Measurements from ENCODE around the gene XPO6.

XPO6 gene

DNA sequence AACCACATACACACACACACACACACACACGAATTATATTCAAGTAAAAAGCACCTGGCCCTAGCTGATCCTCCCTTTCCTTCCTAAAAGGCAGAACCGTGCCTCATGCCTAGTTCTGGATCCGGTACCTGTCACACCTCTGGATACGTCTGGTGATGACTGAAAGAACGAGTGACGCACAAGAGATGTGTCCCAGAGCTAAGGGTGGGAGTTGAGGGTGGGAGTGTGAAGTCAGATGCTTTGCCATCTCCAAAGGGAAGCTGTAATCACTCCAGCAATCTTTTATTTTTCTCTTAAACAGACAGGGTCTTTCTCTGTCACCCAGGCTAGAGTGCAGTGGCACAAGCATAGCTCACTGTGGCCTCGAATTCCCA, 121.8 kb downstream of the XPO6 start:
- no peaks in the 10 kb centered on the region for H3K4me1 Mint-ChIP-seq
- no peaks in the 10 kb centered on the region for H3K27me3 Mint-ChIP-seq
- no peaks in the 10 kb centered on the region for H3K36me3 Mint-ChIP-seq
- H3K9me3 Mint-ChIP-seq: no peaks in the 10 kb centered on the region
- H3K27ac Mint-ChIP-seq: no peak overlapping the region
- no peak overlapping the region for H3K4me3 Mint-ChIP-seq

DNA sequence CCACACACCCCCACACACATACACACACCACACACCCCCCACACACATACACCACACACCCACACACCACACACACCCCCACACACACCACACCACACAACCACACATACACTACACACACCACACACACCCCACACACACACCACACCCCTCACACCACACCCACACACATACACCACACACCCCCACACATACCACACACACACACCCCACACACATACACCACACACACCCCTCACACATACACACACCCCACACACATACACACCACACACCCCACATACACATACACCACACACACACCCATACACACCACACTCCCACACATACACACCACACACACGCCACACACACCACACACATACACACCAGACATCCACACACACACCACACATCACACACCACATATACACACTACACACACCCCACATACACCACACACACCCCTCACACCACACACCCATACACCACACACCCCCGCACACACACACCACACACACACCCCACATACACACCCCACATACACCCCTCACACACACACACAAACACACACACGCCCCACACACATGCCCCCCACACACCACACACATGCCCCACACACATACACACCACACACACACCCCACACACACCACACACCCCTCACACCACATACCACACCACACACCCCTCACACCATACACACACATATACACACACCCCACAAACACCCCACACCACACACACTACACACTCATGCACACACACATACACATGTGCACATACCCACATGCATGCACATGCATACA, 122.4 kb downstream of the XPO6 start:
- H3K27me3 Mint-ChIP-seq: no peaks in the 10 kb centered on the region
- H3K27ac Mint-ChIP-seq: peak overlapping the region; percentile 64
- no peaks in the 10 kb centered on the region for H3K36me3 Mint-ChIP-seq
- H3K4me1 Mint-ChIP-seq: no peaks in the 10 kb centered on the region
- H3K9me3 Mint-ChIP-seq: no peaks in the 10 kb centered on the region
- no peak overlapping the region for H3K4me3 Mint-ChIP-seq

DNA sequence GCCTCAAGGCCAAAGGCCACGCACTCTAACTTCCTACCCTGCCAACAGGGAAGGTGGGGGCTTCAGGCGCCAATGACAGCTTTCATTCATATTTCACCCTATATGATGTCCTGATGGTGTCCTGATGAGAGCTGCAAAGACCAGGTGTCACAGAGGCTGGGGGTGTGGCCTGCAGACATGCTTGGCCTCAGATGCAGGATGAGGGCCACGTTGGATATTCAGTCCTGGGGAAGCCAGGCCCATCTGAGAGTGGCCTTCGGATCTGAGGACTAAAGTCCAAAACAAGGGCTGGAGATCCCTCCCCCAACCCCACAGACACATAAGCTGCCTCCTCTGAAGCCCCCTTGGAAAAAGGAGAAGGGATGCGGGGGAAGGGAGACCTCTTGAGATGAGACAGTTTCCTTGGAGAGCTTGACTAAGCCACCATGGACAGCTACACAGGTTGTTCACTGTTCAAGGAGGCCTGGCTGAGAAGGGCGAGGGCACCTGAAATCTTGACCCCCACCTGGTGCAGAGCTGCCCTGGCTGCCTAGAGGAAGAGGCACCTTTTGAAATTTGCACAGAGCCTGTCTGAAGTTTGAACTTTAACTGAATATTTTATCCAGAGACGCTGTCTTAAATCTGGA, 124.0 kb downstream of the XPO6 start:
- no peak overlapping the region for H3K27ac Mint-ChIP-seq
- no peak overlapping the region for H3K4me3 Mint-ChIP-seq
- no peaks in the 10 kb centered on the region for H3K36me3 Mint-ChIP-seq
- H3K4me1 Mint-ChIP-seq: no peaks in the 10 kb centered on the region
- H3K27me3 Mint-ChIP-seq: no peaks in the 10 kb centered on the region
- H3K9me3 Mint-ChIP-seq: no peaks in the 10 kb centered on the region

DNA sequence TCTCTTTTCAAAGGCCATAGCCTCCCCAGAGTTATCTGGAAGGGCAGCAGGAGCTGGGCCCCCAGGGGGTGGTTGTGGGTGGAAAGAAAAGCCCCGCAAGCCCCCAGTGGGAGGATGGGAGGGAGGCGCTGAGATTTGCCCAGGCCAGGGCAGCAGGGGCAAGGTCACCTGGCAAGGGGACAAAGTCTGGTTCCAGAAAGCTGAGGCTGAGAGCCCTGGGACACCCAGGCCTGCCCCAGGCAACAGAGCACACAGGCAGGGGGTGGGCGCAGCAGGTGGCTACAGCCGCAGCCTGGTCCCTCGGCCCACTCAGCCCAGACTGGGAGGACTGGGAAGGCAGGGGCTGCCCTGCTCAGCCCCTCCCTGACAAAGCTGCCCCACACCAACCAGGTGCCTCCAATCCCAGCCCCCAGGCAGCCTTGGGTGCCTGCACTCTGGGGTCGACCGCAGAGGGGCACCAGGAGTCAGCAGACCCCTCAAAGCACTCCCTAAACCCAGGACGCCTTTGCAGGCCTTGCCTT, 124.6 kb downstream of the XPO6 start:
- no peaks in the 10 kb centered on the region for H3K9me3 Mint-ChIP-seq
- no peaks in the 10 kb centered on the region for H3K27me3 Mint-ChIP-seq
- no peaks in the 10 kb centered on the region for H3K4me1 Mint-ChIP-seq
- H3K36me3 Mint-ChIP-seq: no peaks in the 10 kb centered on the region
- H3K27ac Mint-ChIP-seq: no peak overlapping the region
- no peak overlapping the region for H3K4me3 Mint-ChIP-seq

DNA sequence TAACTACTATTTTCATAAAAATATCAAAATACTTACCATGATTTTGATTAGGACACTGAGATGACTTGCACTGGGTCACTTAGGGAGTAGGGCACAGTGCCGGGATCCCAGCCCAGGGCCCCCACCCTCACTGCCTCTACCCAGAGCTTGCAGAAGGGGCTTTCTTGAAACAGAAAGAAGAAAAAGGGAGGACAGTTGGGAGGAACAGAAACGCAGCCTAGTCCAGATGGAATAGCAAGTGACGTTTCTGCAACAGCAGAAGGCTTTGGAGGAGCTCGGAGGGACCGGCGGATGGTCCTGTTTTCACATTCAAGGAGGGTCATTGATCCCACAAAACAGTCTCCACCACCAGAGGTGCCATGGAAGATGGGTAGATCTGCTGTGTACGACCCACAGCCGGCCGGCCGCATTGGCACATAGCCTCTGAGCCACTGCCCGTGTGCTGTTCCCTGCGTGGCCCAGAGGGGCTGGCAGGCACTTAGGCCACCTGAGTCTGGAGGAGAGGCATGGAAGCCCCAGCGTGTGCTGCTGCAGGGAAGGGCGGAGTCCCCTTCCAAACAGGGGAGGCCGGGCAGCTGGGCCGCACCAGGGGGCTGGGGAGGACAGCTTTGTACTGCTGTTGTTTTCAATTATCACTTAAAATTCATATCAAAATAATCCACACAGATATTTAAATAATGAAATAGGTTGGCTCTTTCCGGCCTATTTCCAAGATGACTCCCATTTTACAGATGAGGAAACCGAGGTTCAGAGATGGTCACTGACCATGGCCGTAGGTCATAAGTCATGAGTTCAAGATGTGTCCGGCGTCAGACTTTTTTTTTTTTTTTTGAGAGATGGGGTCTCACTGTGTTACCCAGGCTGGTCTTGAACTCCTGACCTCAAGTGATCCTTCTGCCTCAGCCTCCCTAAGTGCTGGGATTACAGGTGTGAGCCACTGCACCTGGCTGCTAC, 125.3 kb downstream of the XPO6 start:
- Mint-ChIP-seq H3K36me3 (no peaks in the 10 kb centered on the region), H3K27ac (no peak overlapping the region), H3K27me3 (no peaks in the 10 kb centered on the region), H3K4me3 (no peak overlapping the region), H3K9me3 (no peaks in the 10 kb centered on the region), H3K4me1 (no peaks in the 10 kb centered on the region)

DNA sequence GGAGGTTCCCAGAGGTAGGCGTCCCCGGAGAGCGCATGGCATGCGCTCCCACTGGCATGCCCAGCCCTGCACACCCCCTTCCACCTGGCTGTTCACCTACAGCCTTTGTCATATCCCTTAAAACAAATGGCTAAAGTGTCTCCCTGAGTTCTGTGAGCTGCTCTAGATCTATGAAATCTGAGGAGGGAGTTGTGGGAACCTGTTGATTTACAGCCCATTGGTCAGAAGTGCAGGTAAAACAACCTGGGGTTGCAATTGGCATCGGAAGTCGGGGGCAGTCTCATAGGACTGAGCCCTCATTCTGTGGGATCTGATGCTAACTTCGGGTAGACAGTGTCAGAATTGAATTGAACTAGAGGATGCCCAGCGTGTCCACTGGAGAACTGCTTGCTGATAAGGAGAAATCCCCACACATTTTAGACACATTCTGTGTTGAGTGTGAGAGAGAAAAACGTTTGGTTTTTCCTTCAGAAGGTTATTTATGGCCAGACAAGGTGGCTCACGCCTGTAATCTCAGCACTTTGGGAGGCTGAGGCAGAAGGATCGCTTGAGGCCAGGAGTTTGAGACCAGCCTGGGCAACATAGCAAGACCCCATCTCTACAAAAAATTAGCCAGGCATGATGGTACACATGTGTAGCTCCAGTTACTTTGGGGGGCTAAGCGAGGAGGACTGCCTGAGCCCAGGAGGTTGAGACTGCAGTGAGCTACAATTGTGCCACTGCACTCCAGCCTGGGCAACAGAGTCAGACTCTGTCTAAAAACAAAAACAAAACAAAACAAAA, 126.2 kb downstream of the XPO6 start:
- Mint-ChIP-seq H3K4me1 (no peaks in the 10 kb centered on the region), H3K27ac (no peak overlapping the region), H3K36me3 (no peaks in the 10 kb centered on the region), H3K9me3 (no peaks in the 10 kb centered on the region), H3K27me3 (no peaks in the 10 kb centered on the region), H3K4me3 (no peak overlapping the region)

DNA sequence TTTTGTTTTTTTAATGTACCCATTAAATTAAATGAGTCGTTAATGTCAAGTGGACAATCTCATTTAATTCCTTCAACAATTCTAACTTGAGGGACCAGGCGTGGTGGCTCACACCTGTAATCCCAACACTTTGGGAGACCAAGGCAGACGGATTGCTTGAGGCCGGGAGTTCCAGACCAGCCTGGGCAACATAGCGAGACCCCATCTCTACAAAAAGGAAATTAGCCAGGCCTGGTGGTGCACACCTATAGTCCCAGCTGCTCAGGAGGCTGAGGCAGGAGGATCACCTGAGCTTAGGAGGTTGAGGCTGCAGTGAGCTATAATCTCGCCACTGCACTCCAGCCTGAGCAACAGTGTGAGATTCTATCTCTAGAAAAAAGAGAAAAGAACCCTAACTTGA, 127.6 kb downstream of the XPO6 start:
- H3K36me3 Mint-ChIP-seq: no peaks in the 10 kb centered on the region
- no peaks in the 10 kb centered on the region for H3K27me3 Mint-ChIP-seq
- no peaks in the 10 kb centered on the region for H3K4me1 Mint-ChIP-seq
- no peaks in the 10 kb centered on the region for H3K9me3 Mint-ChIP-seq
- no peak overlapping the region for H3K4me3 Mint-ChIP-seq
- H3K27ac Mint-ChIP-seq: no peak overlapping the region

DNA sequence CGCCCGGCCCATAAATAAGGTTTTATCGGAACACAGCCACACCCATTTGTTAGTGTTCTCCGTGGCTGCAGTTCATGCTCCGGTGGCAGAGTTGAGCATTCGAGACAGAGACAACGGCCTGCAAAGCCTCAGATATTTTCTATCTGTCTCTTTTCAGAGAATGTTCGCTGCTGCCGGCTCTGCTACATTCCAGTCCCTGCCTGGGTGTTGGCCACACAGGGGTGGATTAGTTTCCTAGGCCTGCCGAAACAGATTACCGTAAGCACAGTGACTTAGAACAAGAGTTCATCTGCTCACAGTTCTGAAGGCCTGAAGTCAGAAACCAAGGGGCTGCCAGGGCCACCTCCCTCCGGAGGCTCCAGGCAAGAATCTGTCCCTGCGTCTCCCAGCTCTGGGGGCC, 129.1 kb downstream of the XPO6 start:
- H3K27me3 Mint-ChIP-seq: no peaks in the 10 kb centered on the region
- no peak overlapping the region for H3K27ac Mint-ChIP-seq
- H3K9me3 Mint-ChIP-seq: no peaks in the 10 kb centered on the region
- H3K4me3 Mint-ChIP-seq: no peak overlapping the region
- no peaks in the 10 kb centered on the region for H3K4me1 Mint-ChIP-seq
- H3K36me3 Mint-ChIP-seq: no peaks in the 10 kb centered on the region

DNA sequence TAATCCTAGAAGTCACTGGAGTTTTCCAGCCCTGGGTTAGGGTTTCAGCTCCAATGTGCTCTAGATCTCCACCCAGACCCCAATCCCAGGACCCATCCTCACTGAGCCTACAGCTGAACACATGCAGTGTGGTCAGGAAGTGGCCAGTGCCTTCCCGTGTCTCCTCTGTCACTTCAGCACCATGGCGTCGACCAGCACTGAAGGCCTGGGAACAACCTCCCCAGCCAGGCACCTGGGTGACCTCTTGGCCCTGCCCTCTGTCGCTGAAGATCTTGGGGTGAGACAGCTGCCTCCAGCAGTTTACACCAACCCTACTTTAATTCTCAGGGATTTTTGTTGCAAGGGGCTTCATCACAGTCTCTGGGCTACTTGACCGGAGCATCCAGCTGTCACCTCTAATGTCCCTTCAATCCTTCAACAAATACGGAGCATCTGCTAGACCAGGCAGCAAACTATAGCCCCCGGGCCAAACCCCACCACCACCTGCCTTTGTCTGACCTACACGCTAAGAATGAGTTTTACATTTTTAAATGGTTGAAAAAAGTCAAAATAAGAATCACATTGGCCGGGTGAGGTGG, 130.3 kb downstream of the XPO6 start:
- Mint-ChIP-seq H3K9me3 (no peaks in the 10 kb centered on the region), H3K36me3 (no peaks in the 10 kb centered on the region), H3K4me1 (no peaks in the 10 kb centered on the region), H3K27ac (no peak overlapping the region), H3K4me3 (no peak overlapping the region), H3K27me3 (no peaks in the 10 kb centered on the region)

DNA sequence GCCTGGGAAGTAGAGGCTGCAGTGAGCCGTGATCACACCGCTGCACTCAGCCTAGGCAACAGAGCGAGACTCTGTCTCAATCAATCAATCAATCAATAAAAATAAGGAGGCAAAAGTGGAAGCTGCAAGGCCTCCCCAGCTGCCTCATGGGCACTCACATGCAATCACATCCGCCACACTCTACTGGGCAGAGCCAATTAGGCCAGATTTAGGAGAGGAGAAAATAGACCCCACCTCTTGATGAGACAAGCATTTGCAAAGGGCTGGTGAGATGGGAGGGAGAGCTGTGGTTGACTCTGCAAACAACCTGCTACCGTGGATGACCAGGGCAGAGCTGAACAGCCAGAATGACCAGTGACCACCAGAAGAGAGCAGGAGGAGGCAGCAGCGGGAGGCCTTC, 133.5 kb downstream of the XPO6 start:
- no peaks in the 10 kb centered on the region for H3K36me3 Mint-ChIP-seq
- H3K27ac Mint-ChIP-seq: no peak overlapping the region
- H3K4me1 Mint-ChIP-seq: no peaks in the 10 kb centered on the region
- no peaks in the 10 kb centered on the region for H3K27me3 Mint-ChIP-seq
- no peak overlapping the region for H3K4me3 Mint-ChIP-seq
- no peaks in the 10 kb centered on the region for H3K9me3 Mint-ChIP-seq

DNA sequence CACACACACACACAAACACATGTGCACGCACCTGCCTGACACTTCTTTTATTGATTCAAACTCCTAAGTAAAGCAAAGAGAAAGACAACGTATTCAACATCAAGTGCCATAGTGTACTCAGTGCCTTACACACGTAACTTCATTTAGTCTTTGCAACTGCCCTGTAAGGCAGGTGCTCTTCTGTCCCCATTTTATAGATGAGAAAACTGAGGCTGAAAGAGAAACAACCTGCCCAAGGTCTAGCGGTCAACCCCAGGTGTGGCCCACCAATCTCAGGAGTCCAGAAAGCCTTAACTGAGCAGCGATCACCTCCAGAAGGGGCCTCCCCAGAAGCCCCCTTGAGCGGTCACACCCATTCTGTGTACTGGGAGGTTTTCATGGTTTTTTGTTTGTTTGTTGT, 137.9 kb downstream of the XPO6 start:
- peaks cover 4% of the 10 kb centered on the region for H3K4me1 Mint-ChIP-seq
- no peak overlapping the region for H3K27ac Mint-ChIP-seq
- H3K27me3 Mint-ChIP-seq: peaks cover 2% of the 10 kb centered on the region
- H3K4me3 Mint-ChIP-seq: no peak overlapping the region
- no peaks in the 10 kb centered on the region for H3K9me3 Mint-ChIP-seq
- H3K36me3 Mint-ChIP-seq: no peaks in the 10 kb centered on the region

DNA sequence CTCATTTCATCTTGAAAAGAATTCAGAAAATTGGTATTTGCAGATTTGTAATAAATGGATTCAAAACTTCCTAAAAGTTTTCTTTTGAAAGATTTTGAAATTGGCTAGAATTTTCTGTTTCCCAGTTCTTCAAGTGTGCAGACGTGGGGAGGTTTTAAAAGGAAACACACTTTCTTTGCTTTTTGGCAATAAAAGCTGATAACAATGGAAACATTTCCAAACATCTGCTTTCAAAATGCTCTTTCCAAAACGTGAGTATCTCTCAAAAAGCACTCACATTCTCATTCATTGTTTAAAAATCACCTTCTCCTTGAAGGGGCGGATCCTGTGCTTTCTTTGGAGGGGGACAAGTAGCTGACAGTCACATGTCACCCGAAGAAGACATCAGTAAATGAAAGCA, 139.7 kb downstream of the XPO6 start:
- H3K36me3 Mint-ChIP-seq: no peaks in the 10 kb centered on the region
- H3K27ac Mint-ChIP-seq: no peak overlapping the region
- peaks cover 4% of the 10 kb centered on the region for H3K4me1 Mint-ChIP-seq
- H3K4me3 Mint-ChIP-seq: no peak overlapping the region
- H3K27me3 Mint-ChIP-seq: peaks cover 2% of the 10 kb centered on the region
- H3K9me3 Mint-ChIP-seq: no peaks in the 10 kb centered on the region

DNA sequence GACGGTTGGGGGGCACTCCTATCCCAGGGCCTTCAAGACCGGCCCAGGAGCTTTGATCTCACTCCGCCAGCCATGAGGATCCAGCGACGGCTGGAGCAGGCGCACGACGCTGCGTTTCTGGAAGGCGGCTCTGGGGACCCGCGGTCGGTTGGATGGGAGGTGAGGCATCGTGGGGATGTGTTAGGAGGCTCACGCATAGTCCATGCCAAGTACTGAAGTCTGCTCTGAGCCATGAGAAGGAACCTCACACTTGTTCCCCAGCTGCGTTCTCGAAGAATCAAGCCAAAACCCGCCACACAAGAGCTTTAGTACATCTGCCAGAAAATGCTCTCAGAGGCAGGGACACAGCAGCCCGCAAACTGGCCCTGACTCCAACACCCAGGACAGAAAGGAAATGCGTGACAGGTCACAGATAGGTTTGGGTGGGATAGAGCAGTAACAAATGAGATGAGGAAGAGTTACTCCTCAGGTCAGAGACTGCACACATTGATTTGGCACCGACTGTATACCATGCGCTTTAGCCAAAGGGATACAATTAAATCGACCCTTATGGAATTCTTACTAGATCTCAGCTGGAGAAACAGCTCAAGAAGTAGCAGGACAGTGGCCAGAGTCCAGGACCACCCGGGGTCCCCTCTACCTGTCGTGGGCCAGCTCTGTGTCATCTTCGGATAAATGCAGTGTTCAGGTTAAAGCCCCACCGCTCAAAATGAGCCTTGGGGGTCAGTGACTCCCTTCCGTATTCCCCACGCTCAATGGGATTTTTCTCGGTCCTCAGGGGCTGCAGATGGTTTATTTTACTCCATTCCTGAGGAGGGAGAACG, 141.6 kb downstream of the XPO6 start:
- Mint-ChIP-seq H3K36me3 (no peaks in the 10 kb centered on the region), H3K4me3 (no peak overlapping the region), H3K27ac (no peak overlapping the region), H3K4me1 (peaks cover 4% of the 10 kb centered on the region), H3K27me3 (peaks cover 7% of the 10 kb centered on the region), H3K9me3 (no peaks in the 10 kb centered on the region)

DNA sequence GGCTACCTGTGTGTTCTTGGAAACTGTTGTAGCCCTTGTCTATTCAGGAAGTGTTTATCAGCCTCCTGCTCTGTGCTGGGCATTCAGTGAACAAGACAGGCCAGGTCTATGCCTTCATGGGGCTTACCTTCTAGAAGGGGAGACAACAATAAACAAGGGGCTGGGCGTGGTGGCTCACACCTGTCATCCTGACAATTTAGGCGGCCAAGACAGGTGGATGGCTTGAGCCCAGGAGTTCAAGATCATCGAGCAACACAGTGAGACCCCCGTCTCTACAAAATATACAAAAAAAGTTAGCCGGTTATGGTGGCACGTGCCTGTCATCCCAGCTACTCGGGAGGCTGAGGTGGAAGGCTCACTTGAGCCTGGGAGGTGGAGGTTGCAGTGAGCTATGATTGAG, 142.8 kb downstream of the XPO6 start:
- H3K27ac Mint-ChIP-seq: no peak overlapping the region
- no peaks in the 10 kb centered on the region for H3K36me3 Mint-ChIP-seq
- H3K27me3 Mint-ChIP-seq: peaks cover 10% of the 10 kb centered on the region
- no peaks in the 10 kb centered on the region for H3K9me3 Mint-ChIP-seq
- H3K4me3 Mint-ChIP-seq: no peak overlapping the region
- H3K4me1 Mint-ChIP-seq: peaks cover 4% of the 10 kb centered on the region

Data from activated naive CD4-positive, alpha-beta T cell treated with anti-CD3 and anti-CD28 coated beads, Interleukin-2, amount 50 U/mL, for 24 hours (primary cell).